Endothelial cell (in vitro differentiated cells): ENCODE results near the gene KLHL20. TPM values are rescaled to one million over a fixed set of nuclear protein-coding genes. Genes with fewer than 3 reads are reported as not detected.
"Not testable (repeated sequence)": the region's sequence is repeated elsewhere in the genome, so short reads cannot be mapped to it uniquely, and the experiment has no call there.

Experiments
- DNase-seq: peaks from one replicate; pipeline ENCODE4 v3.0.0; 2021; ENCODE audit warnings: low spot score
- H3K27ac Mint-ChIP-seq: one replicate; pipeline ENCODE4 v1.8.0; 2021; ENCODE audit warnings: mixed read lengths, inconsistent platforms; ENCODE audit not compliant: unreplicated experiment
- H3K27me3 Mint-ChIP-seq: one replicate; pipeline ENCODE4 v1.8.0; 2021; ENCODE audit warnings: mild to moderate bottlenecking, moderate library complexity, mixed read lengths, inconsistent platforms; ENCODE audit not compliant: unreplicated experiment
- H3K36me3 Mint-ChIP-seq: one replicate; pipeline ENCODE4 v1.8.0; 2021; ENCODE audit warnings: mild to moderate bottlenecking, low read depth, mixed read lengths, inconsistent platforms; ENCODE audit not compliant: unreplicated experiment
- H3K4me1 Mint-ChIP-seq: one replicate; pipeline ENCODE4 v1.8.0; 2021; ENCODE audit warnings: mild to moderate bottlenecking, mixed read lengths, inconsistent platforms; ENCODE audit not compliant: unreplicated experiment
- H3K4me3 Mint-ChIP-seq: one replicate; pipeline ENCODE4 v1.8.0; 2021; ENCODE audit warnings: mild to moderate bottlenecking, mixed read lengths, inconsistent platforms; ENCODE audit not compliant: unreplicated experiment
- H3K9me3 Mint-ChIP-seq: one replicate; pipeline ENCODE4 v1.8.0; 2021; ENCODE audit warnings: mixed read lengths, inconsistent platforms; ENCODE audit not compliant: unreplicated experiment
- total RNA-seq: library from RNA; stranded (reverse); fragmentation: NEBNext Ultra II Directional; extraction: Animal tissue kit (Norgen Biotek cat#: 25700); gene quantifications from one replicate; pipeline ENCODE4 v1.2.1, GENCODE V29; 2021; ENCODE audit not compliant: unreplicated experiment
- TF ChIP-seq, protein P1 (sequence below): fragments of 200-600 bp; sonication (generic); IDR thresholded peaks from one replicate; pipeline ENCODE4 v1.5.0; 2021; ENCODE audit warnings: antibody characterized with exemption; ENCODE audit not compliant: unreplicated experiment

The KLHL20 gene
- total RNA-seq, 1 donor from 2014 or later = 32.8 TPM

GRCh38 chr1:173798078-173798477 lies 83.3 kb downstream of the KLHL20 start:
- Mint-ChIP-seq H3K27me3 (no peaks in the 10 kb centered on the region), H3K4me3 (no peak overlapping the region), H3K36me3 (peaks cover 5% of the 10 kb centered on the region), H3K4me1 (no peaks in the 10 kb centered on the region), H3K27ac (no peak overlapping the region), H3K9me3 (no peaks in the 10 kb centered on the region)
- no peak for DNase-seq
- TF ChIP-seq, protein P1, sequence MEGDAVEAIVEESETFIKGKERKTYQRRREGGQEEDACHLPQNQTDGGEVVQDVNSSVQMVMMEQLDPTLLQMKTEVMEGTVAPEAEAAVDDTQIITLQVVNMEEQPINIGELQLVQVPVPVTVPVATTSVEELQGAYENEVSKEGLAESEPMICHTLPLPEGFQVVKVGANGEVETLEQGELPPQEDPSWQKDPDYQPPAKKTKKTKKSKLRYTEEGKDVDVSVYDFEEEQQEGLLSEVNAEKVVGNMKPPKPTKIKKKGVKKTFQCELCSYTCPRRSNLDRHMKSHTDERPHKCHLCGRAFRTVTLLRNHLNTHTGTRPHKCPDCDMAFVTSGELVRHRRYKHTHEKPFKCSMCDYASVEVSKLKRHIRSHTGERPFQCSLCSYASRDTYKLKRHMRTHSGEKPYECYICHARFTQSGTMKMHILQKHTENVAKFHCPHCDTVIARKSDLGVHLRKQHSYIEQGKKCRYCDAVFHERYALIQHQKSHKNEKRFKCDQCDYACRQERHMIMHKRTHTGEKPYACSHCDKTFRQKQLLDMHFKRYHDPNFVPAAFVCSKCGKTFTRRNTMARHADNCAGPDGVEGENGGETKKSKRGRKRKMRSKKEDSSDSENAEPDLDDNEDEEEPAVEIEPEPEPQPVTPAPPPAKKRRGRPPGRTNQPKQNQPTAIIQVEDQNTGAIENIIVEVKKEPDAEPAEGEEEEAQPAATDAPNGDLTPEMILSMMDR = no peak

- not testable (repeated sequence) for H3K9me3 Mint-ChIP-seq, DNase-seq, H3K36me3 Mint-ChIP-seq, H3K27me3 Mint-ChIP-seq, H3K4me3 Mint-ChIP-seq, H3K4me1 Mint-ChIP-seq, H3K27ac Mint-ChIP-seq
These were observed 85.2 kb downstream of the KLHL20 start for GRCh38 chr1:173799995-173800394.

- Mint-ChIP-seq H3K4me1 (no peaks in the 10 kb centered on the region), H3K36me3 (peaks cover 6% of the 10 kb centered on the region), H3K27me3 (no peaks in the 10 kb centered on the region), H3K9me3 (no peaks in the 10 kb centered on the region), H3K27ac (no peak overlapping the region), H3K4me3 (no peak overlapping the region)
- TF ChIP-seq, protein P1 = no peak
- DNase-seq = no peak
These were observed 88.2 kb downstream of the KLHL20 start for GRCh38 chr1:173802961-173803360.

GRCh38 chr1:173813654-173814053 lies 98.9 kb downstream of the KLHL20 start:
- not testable (repeated sequence) for H3K4me3 Mint-ChIP-seq, DNase-seq, H3K27me3 Mint-ChIP-seq, H3K27ac Mint-ChIP-seq, H3K4me1 Mint-ChIP-seq, H3K9me3 Mint-ChIP-seq
- peaks cover 30% of the 10 kb centered on the region for H3K36me3 Mint-ChIP-seq

- H3K27ac Mint-ChIP-seq = no peak overlapping the region
- H3K27me3 Mint-ChIP-seq = peaks cover 3% of the 10 kb centered on the region
- DNase-seq = no peak
- H3K36me3 Mint-ChIP-seq = peaks cover 10% of the 10 kb centered on the region
- TF ChIP-seq, protein P1 = no peak
- peaks cover 11% of the 10 kb centered on the region for H3K4me1 Mint-ChIP-seq
- H3K4me3 Mint-ChIP-seq = no peak overlapping the region
- H3K9me3 Mint-ChIP-seq = no peaks in the 10 kb centered on the region
These were observed 103.7 kb downstream of the KLHL20 start for GRCh38 chr1:173818459-173818858.

DNA sequence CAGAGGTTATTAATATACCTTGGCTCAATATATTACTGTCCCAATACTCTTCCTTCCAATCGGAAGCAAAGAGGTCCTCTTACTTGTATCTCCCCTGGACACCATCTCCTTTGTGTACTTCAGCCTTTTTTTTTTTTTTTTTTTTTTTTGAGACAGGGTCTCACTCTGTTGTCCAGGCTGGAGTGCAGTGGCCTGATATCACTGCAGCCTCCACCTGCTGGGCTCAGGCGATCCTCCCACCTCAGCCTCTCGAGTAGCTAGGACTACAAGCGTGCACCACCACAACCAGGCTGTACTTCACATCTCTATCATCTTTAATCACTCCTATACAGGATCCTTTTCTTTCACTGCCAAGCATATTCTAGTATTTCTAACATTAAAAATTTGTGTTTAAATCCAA lies 106.9 kb downstream of the KLHL20 start:
- no peak overlapping the region for H3K27ac Mint-ChIP-seq
- H3K4me1 Mint-ChIP-seq = peaks cover 25% of the 10 kb centered on the region
- H3K9me3 Mint-ChIP-seq = no peaks in the 10 kb centered on the region
- peaks cover 7% of the 10 kb centered on the region for H3K27me3 Mint-ChIP-seq
- H3K36me3 Mint-ChIP-seq = peaks cover 6% of the 10 kb centered on the region
- DNase-seq = no peak
- H3K4me3 Mint-ChIP-seq = no peak overlapping the region
- TF ChIP-seq, protein P1 = no peak
